ENCODE measurements around the gene CDH13. TPM values are rescaled to one million over a fixed set of nuclear protein-coding genes. Genes with fewer than 3 reads are reported as not detected.
A peak's percentile ranks its signal among the peaks of the same experiment; 100 is the strongest.

The CDH13 gene
- total RNA-seq, 1 experiment from 2014 or later = 49.3 TPM

- Mint-ChIP-seq H3K36me3 (ENCODE audit: insufficient read depth, unreplicated experiment) (peaks cover 7% of the 10 kb centered on the region), H3K4me3 (ENCODE audit: unreplicated experiment) (no peak overlapping the region), H3K9me3 (ENCODE audit: unreplicated experiment) (no peaks in the 10 kb centered on the region), H3K27ac (ENCODE audit: low read depth, unreplicated experiment) (no peak overlapping the region), H3K4me1 (ENCODE audit: insufficient read depth, unreplicated experiment) (peaks cover 5% of the 10 kb centered on the region), H3K27me3 (ENCODE audit: insufficient read depth, unreplicated experiment) (no peaks in the 10 kb centered on the region)
- POLR2A ChIA-PET = no interaction called here
- intact Hi-C loops (cut with micrococcal nuclease) = no loop called here
- no peak for DNase-seq (ENCODE audit: unreplicated experiment)
- no peak for TF ChIP-seq CTCF (IDR thresholded peaks at IDR 0.05; ENCODE audit: unreplicated experiment)
- BruUV-seq (replicated peaks) = no TSS peak
- CTCF ChIA-PET = no interaction called here
Observed at GRCh38 chr16:83037884-83038283, 411.1 kb downstream of the CDH13 start.

GRCh38 chr16:83040174-83040573 lies 413.4 kb downstream of the CDH13 start:
- H3K9me3 Mint-ChIP-seq (ENCODE audit: unreplicated experiment) = no peaks in the 10 kb centered on the region
- DNase-seq (ENCODE audit: unreplicated experiment) = peak; percentile 53

GRCh38 chr16:83044589-83044988 lies 417.8 kb downstream of the CDH13 start:
- ChIA-PET CTCF (no interaction called here), POLR2A (no interaction called here)
- Mint-ChIP-seq H3K4me1 (ENCODE audit: insufficient read depth, unreplicated experiment) (peaks cover 17% of the 10 kb centered on the region), H3K4me3 (ENCODE audit: unreplicated experiment) (no peak overlapping the region), H3K36me3 (ENCODE audit: insufficient read depth, unreplicated experiment) (no peaks in the 10 kb centered on the region), H3K27ac (ENCODE audit: low read depth, unreplicated experiment) (no peak overlapping the region), H3K27me3 (ENCODE audit: insufficient read depth, unreplicated experiment) (no peaks in the 10 kb centered on the region), H3K9me3 (ENCODE audit: unreplicated experiment) (no peaks in the 10 kb centered on the region)
- intact Hi-C loops (cut with micrococcal nuclease) = no loop called here
- DNase-seq (ENCODE audit: unreplicated experiment) = no peak
- BruUV-seq (replicated peaks) = no TSS peak
- no peak for TF ChIP-seq CTCF (IDR thresholded peaks at IDR 0.05; ENCODE audit: unreplicated experiment)

More at GRCh38 chr16:83040174-83040573, 413.4 kb downstream of the CDH13 start:
- no TSS peak for BruUV-seq (replicated peaks)
- CTCF ChIA-PET = no interaction called here
- no peak overlapping the region for H3K27ac Mint-ChIP-seq (ENCODE audit: low read depth, unreplicated experiment)
- H3K36me3 Mint-ChIP-seq (ENCODE audit: insufficient read depth, unreplicated experiment) = peaks cover 7% of the 10 kb centered on the region
- no peak for TF ChIP-seq CTCF (IDR thresholded peaks at IDR 0.05; ENCODE audit: unreplicated experiment)
- intact Hi-C loops (cut with micrococcal nuclease) = no loop called here
- POLR2A ChIA-PET = no interaction called here
- peaks cover 5% of the 10 kb centered on the region for H3K4me1 Mint-ChIP-seq (ENCODE audit: insufficient read depth, unreplicated experiment)
- no peaks in the 10 kb centered on the region for H3K27me3 Mint-ChIP-seq (ENCODE audit: insufficient read depth, unreplicated experiment)
- H3K4me3 Mint-ChIP-seq (ENCODE audit: unreplicated experiment) = no peak overlapping the region

GRCh38 chr16:83045790-83046189 lies 419.0 kb downstream of the CDH13 start:
- no peaks in the 10 kb centered on the region for H3K27me3 Mint-ChIP-seq (ENCODE audit: insufficient read depth, unreplicated experiment)
- no TSS peak for BruUV-seq (replicated peaks)
- ChIA-PET CTCF (no interaction called here), POLR2A (no interaction called here)
- no peak overlapping the region for H3K27ac Mint-ChIP-seq (ENCODE audit: low read depth, unreplicated experiment)
- no peaks in the 10 kb centered on the region for H3K36me3 Mint-ChIP-seq (ENCODE audit: insufficient read depth, unreplicated experiment)
- H3K4me3 Mint-ChIP-seq (ENCODE audit: unreplicated experiment) = no peak overlapping the region
- H3K4me1 Mint-ChIP-seq (ENCODE audit: insufficient read depth, unreplicated experiment) = peaks cover 12% of the 10 kb centered on the region
- no peak for DNase-seq (ENCODE audit: unreplicated experiment)
- H3K9me3 Mint-ChIP-seq (ENCODE audit: unreplicated experiment) = peaks cover 5% of the 10 kb centered on the region
- intact Hi-C loops (cut with micrococcal nuclease) = no loop called here
- no peak for TF ChIP-seq CTCF (IDR thresholded peaks at IDR 0.05; ENCODE audit: unreplicated experiment)

Data from MCF 10A (cell line).